GM06990 (cell line): ENCODE measurements around the gene KIF6.

Experiments used
- DNase-seq: peaks from one replicate; pipeline ENCODE4 v3.0.0-alpha.2; 2011; ENCODE audit not compliant: insufficient read length; ENCODE audit errors: extremely low read depth
- H3K27me3 ChIP-seq: replicated peaks from 2 replicates; pipeline ENCODE4 v1.6.0; 2011; ENCODE audit warnings: low read length; ENCODE audit not compliant: control insufficient read depth, insufficient read depth
- H3K36me3 ChIP-seq: 2 replicates; pipeline ENCODE4 v1.5.1; 2011; ENCODE audit warnings: low read length; ENCODE audit not compliant: control insufficient read depth, insufficient read depth
- H3K4me3 ChIP-seq: replicated peaks from 2 replicates; pipeline ENCODE4 v1.5.1; 2011; ENCODE audit warnings: low read depth, mild to moderate bottlenecking, control low read depth, low read length
- CTCF ChIP-seq: IDR thresholded peaks from 2 replicates; pipeline ENCODE4 v1.5.1; 2011; ENCODE audit warnings: low read length, control low read depth, mild to moderate bottlenecking, inconsistent platforms; ENCODE audit not compliant: insufficient read depth, poor library complexity, severe bottlenecking

The KIF6 gene

GRCh38 chr6:39361657-39362486 is 363.3 kb downstream of the KIF6 start:
- Histone ChIP-seq H3K27me3 (no peaks in the 10 kb centered on the region), H3K4me3 (no peak overlapping the region), H3K36me3 (no peaks in the 10 kb centered on the region)
- TF ChIP-seq CTCF, result peak; percentile 85
- DNase-seq, result no peak

GRCh38 chr6:39360378-39360777 is 364.8 kb downstream of the KIF6 start:
- no peak for DNase-seq
- H3K4me3 ChIP-seq, result no peak overlapping the region
- TF ChIP-seq CTCF, result no peak
- no peaks in the 10 kb centered on the region for H3K27me3 ChIP-seq
- no peaks in the 10 kb centered on the region for H3K36me3 ChIP-seq

GRCh38 chr6:39357998-39358686 is 367.1 kb downstream of the KIF6 start:
- H3K4me3 ChIP-seq, result no peak overlapping the region
- no peak for TF ChIP-seq CTCF
- DNase-seq, result no peak
- H3K36me3 ChIP-seq, result no peaks in the 10 kb centered on the region
- no peaks in the 10 kb centered on the region for H3K27me3 ChIP-seq

GRCh38 chr6:39353698-39354315 is 371.4 kb downstream of the KIF6 start:
- no peak for DNase-seq
- no peak for TF ChIP-seq CTCF
- Histone ChIP-seq H3K4me3 (no peak overlapping the region), H3K36me3 (no peaks in the 10 kb centered on the region), H3K27me3 (no peaks in the 10 kb centered on the region)

- DNase-seq, result no peak
- no peaks in the 10 kb centered on the region; the same call in 1 of the 2 replicates for H3K27me3 ChIP-seq
- no peak overlapping the region for H3K4me3 ChIP-seq
- H3K36me3 ChIP-seq, result no peaks in the 10 kb centered on the region
- no peak for TF ChIP-seq CTCF
These were observed 374.3 kb downstream of the KIF6 start for GRCh38 chr6:39350723-39351505.
